ENCODE results near the gene CCL14. TPM values are rescaled to one million over a fixed set of nuclear protein-coding genes. Genes with fewer than 3 reads are reported as not detected.

CCL14 gene
- total and polyA plus RNA-seq, 11 donors: 0.69 to 31.5 (median 3.5) TPM

DNA sequence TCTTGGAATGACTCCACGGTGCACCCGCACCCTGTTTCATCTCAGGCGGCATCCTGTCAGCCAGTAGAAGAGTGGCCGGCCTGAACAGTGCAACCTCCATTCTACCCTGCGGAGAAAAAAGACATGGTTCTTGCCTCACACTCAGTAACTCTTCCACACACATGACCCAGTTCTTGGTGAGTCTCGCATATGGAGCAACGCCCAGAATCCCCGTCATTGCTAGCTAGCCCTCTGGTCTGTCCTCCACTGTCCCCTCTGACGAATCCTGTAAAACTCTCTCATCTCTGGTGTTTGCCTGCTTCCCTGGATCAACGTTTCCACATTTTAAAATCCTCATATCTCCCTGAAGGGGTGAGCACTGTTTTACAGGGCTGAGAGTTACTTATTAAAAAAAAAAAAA lies 51.8 kb downstream of the CCL14 start:
- no peak overlapping the region for H3K4me3 ChIP-seq
- H3K27ac ChIP-seq: no peak overlapping the region
- no peaks in the 10 kb centered on the region for H3K27me3 ChIP-seq
- WGBS, 4 donors: 80 to 85% (median 82%) methylated on average over 10 of the region's 10 CpGs
- H3K4me1 ChIP-seq: peaks cover 0 to 30% (median 13%) of the 10 kb centered on the region in 12 donors
- no peaks in the 10 kb centered on the region for H3K36me3 ChIP-seq
- intact Hi-C loops (cut with DNase I): no loop called here
- TF ChIP-seq, protein P1, sequence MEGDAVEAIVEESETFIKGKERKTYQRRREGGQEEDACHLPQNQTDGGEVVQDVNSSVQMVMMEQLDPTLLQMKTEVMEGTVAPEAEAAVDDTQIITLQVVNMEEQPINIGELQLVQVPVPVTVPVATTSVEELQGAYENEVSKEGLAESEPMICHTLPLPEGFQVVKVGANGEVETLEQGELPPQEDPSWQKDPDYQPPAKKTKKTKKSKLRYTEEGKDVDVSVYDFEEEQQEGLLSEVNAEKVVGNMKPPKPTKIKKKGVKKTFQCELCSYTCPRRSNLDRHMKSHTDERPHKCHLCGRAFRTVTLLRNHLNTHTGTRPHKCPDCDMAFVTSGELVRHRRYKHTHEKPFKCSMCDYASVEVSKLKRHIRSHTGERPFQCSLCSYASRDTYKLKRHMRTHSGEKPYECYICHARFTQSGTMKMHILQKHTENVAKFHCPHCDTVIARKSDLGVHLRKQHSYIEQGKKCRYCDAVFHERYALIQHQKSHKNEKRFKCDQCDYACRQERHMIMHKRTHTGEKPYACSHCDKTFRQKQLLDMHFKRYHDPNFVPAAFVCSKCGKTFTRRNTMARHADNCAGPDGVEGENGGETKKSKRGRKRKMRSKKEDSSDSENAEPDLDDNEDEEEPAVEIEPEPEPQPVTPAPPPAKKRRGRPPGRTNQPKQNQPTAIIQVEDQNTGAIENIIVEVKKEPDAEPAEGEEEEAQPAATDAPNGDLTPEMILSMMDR (IDR thresholded peaks at IDR 0.05): no peak
- TF ChIP-seq POLR2A (IDR thresholded peaks at IDR 0.05): no peak
- no peaks in the 10 kb centered on the region for H3K9me3 ChIP-seq
- no peak for DNase-seq
- no peak for ATAC-seq

Other genes with a start within 250 kb of the CCL14 start
- under 1 TPM in 4 of 9 donors, not detected in 5; 0.10 to 0.28 (median 0.12) TPM for gene GAS2L2, start 233.5 kb downstream of the CCL14 start, total RNA-seq
- under 1 TPM in 1 of 2 donors, not detected in 1; 0.06 TPM for gene GAS2L2, start 233.5 kb downstream of the CCL14 start, polyA plus RNA-seq
- gene C17orf50, start 225.8 kb downstream of the CCL14 start, total RNA-seq: not detected
- gene C17orf50, start 225.8 kb downstream of the CCL14 start, polyA plus RNA-seq: under 1 TPM in 1 of 2 donors, not detected in 1; 0.19 TPM
- 10 to 100 TPM in 1 of 9 donors, 1 to 10 TPM in 7, under 1 TPM in 1; 0.83 to 10.2 (median 2.2) TPM for gene MMP28, start 191.1 kb downstream of the CCL14 start, total RNA-seq
- gene MMP28, start 191.1 kb downstream of the CCL14 start, polyA plus RNA-seq: 1 to 10 TPM; 3.4 to 4.4 TPM
- gene TAF15, start 177.2 kb downstream of the CCL14 start, total RNA-seq: 100 to 1,000 TPM in 6 of 9 donors, 10 to 100 TPM in 3; 30.1 to 151 (median 121) TPM
- 10 to 100 TPM; 83.0 to 95.0 TPM for gene TAF15, start 177.2 kb downstream of the CCL14 start, polyA plus RNA-seq
- under 1 TPM in 2 of 9 donors, not detected in 7; 0.11 TPM for gene HEATR9, start 117.8 kb downstream of the CCL14 start, total RNA-seq
- not detected for gene HEATR9, start 117.8 kb downstream of the CCL14 start, polyA plus RNA-seq
- 10 to 100 TPM in 2 of 9 donors, 1 to 10 TPM in 4, under 1 TPM in 2, not detected in 1; 0.46 to 23.7 (median 1.5) TPM for gene CCL5, start 106.4 kb downstream of the CCL14 start, total RNA-seq
- gene CCL5, start 106.4 kb downstream of the CCL14 start, polyA plus RNA-seq: 1 to 10 TPM in 1 of 2 donors, under 1 TPM in 1; 0.78 to 1.4 TPM
- under 1 TPM in 1 of 9 donors, not detected in 8; 0.48 TPM for gene RDM1, start 56.0 kb downstream of the CCL14 start, total RNA-seq
- gene RDM1, start 56.0 kb downstream of the CCL14 start, polyA plus RNA-seq: not detected
- not detected for gene LYZL6, start 43.0 kb downstream of the CCL14 start, total RNA-seq
- gene LYZL6, start 43.0 kb downstream of the CCL14 start, polyA plus RNA-seq: not detected
- under 1 TPM in 1 of 9 donors, not detected in 8; 0.19 TPM for gene CCL16, start 5.2 kb downstream of the CCL14 start, total RNA-seq
- not detected for gene CCL16, start 5.2 kb downstream of the CCL14 start, polyA plus RNA-seq
- not detected for gene CCL15, start 14.8 kb upstream of the CCL14 start, total RNA-seq
- gene CCL15, start 14.8 kb upstream of the CCL14 start, polyA plus RNA-seq: not detected
- gene CCL23, start 31.2 kb upstream of the CCL14 start, total RNA-seq: 1 to 10 TPM in 1 of 9 donors, not detected in 8; 5.2 TPM
- gene CCL23, start 31.2 kb upstream of the CCL14 start, polyA plus RNA-seq: under 1 TPM in 1 of 2 donors, not detected in 1; 0.42 TPM
- 10 to 100 TPM in 2 of 9 donors, 1 to 10 TPM in 5, under 1 TPM in 2; 0.40 to 31.9 (median 4.1) TPM for gene CCL18, start 77.5 kb upstream of the CCL14 start, total RNA-seq
- gene CCL18, start 77.5 kb upstream of the CCL14 start, polyA plus RNA-seq: under 1 TPM; 0.30 to 0.53 TPM
- gene CCL3, start 103.4 kb upstream of the CCL14 start, total RNA-seq: 10 to 100 TPM in 1 of 9 donors, 1 to 10 TPM in 1, under 1 TPM in 4, not detected in 3; 0.21 to 22.5 (median 0.65) TPM
- gene CCL3, start 103.4 kb upstream of the CCL14 start, polyA plus RNA-seq: under 1 TPM; 0.30 to 0.61 TPM
- 10 to 100 TPM in 2 of 9 donors, 1 to 10 TPM in 2, under 1 TPM in 2, not detected in 3; 0.29 to 23.9 (median 1.5) TPM for gene CCL4, start 117.1 kb upstream of the CCL14 start, total RNA-seq
- gene CCL4, start 117.1 kb upstream of the CCL14 start, polyA plus RNA-seq: 1 to 10 TPM in 1 of 2 donors, under 1 TPM in 1; 0.72 to 1.2 TPM
- gene TBC1D3B, start 189.9 kb upstream of the CCL14 start, total RNA-seq: 1 to 10 TPM in 7 of 9 donors, under 1 TPM in 1, not detected in 1; 0.62 to 3.3 (median 1.4) TPM
- under 1 TPM; 0.68 to 0.76 TPM for gene TBC1D3B, start 189.9 kb upstream of the CCL14 start, polyA plus RNA-seq
- 1 to 10 TPM in 2 of 9 donors, under 1 TPM in 2, not detected in 5; 0.54 to 2.3 (median 0.94) TPM for gene CCL3L1, start 210.0 kb upstream of the CCL14 start, total RNA-seq
- gene CCL3L1, start 210.0 kb upstream of the CCL14 start, polyA plus RNA-seq: under 1 TPM in 1 of 2 donors, not detected in 1; 0.12 TPM
- gene CCL4L2, start 224.3 kb upstream of the CCL14 start, total RNA-seq: 1 to 10 TPM in 2 of 9 donors, not detected in 7; 4.5 to 6.8 TPM
- gene CCL4L2, start 224.3 kb upstream of the CCL14 start, polyA plus RNA-seq: under 1 TPM in 1 of 2 donors, not detected in 1; 0.18 TPM